SK-N-SH treated with all-trans-retinoic acid at 6 μM for 48 hours (cell line): ENCODE measurements around the gene CRADD.

Experiments used
- ATAC-seq: fragments of 200-7000 bp; cut with Tn5 transposase; 3 replicates; pipeline ENCODE4 v1.9.1; 2020; ENCODE audit warnings: mild to moderate bottlenecking, moderate library complexity
- ARNTL ChIP-seq: fragments of 450-650 bp; formaldehyde crosslinking; IDR thresholded peaks from 2 replicates; pipeline ENCODE4 v1.5.0; 2020; ENCODE audit warnings: low read depth, mild to moderate bottlenecking, moderate library complexity, borderline replicate concordance
- BACH2 ChIP-seq: fragments of 250-450 bp; sonication (Bioruptor Pico); IDR thresholded peaks from 2 replicates; pipeline ENCODE4 v1.9.0; 2021; ENCODE audit warnings: mild to moderate bottlenecking, borderline replicate concordance
- CREB5 ChIP-seq: fragments of 250-450 bp; sonication (Bioruptor Pico); IDR thresholded peaks from 2 replicates; pipeline ENCODE4 v1.5.1; 2020; ENCODE audit warnings: low read depth, mild to moderate bottlenecking, moderate library complexity
- CSDC2 ChIP-seq: fragments of 250-450 bp; sonication (Bioruptor Pico); IDR thresholded peaks from 2 replicates; pipeline ENCODE4 v1.5.0; 2020; ENCODE audit warnings: mild to moderate bottlenecking, moderate library complexity
- CSRNP3 ChIP-seq: fragments of 250-450 bp; sonication (Bioruptor Pico); IDR thresholded peaks from 2 replicates; pipeline ENCODE4 v1.5.1; 2021; ENCODE audit warnings: mild to moderate bottlenecking, moderate library complexity
- ESRRG ChIP-seq: fragments of 250-450 bp; sonication (Bioruptor Pico); IDR thresholded peaks from 2 replicates; pipeline ENCODE4 v1.6.1; 2021; ENCODE audit warnings: mild to moderate bottlenecking
- ISL1 ChIP-seq: fragments of 250-450 bp; sonication (Bioruptor Pico); IDR thresholded peaks from 2 replicates; pipeline ENCODE4 v2.1.2; 2022; ENCODE audit warnings: mild to moderate bottlenecking, moderate library complexity
- OSR1 ChIP-seq: fragments of 250-450 bp; sonication (Bioruptor Pico); IDR thresholded peaks from 2 replicates; pipeline ENCODE4 v1.8.0; 2022; ENCODE audit warnings: moderate library complexity, mild to moderate bottlenecking, inconsistent platforms
- PATZ1 ChIP-seq: fragments of 250-450 bp; sonication (Bioruptor Pico); IDR thresholded peaks from 2 replicates; pipeline ENCODE4 v1.8.0; 2020; ENCODE audit warnings: mild to moderate bottlenecking, moderate library complexity, borderline replicate concordance
- POU6F1 ChIP-seq: fragments of 250-450 bp; sonication (Bioruptor Pico); IDR thresholded peaks from 2 replicates; pipeline ENCODE4 v1.8.0; 2021; ENCODE audit warnings: low read depth, mild to moderate bottlenecking, moderate library complexity, borderline replicate concordance
- PPARA ChIP-seq: fragments of 250-450 bp; sonication (Bioruptor Pico); IDR thresholded peaks from 2 replicates; pipeline ENCODE4 v1.5.0; 2020; ENCODE audit warnings: mild to moderate bottlenecking, borderline replicate concordance
- RARB ChIP-seq: fragments of 250-450 bp; sonication (Bioruptor Pico); IDR thresholded peaks from 2 replicates; pipeline ENCODE4 v1.8.0; 2021; ENCODE audit warnings: mild to moderate bottlenecking, moderate library complexity
- SNAI2 ChIP-seq: fragments of 250-450 bp; sonication (Bioruptor Pico); IDR thresholded peaks from 2 replicates; pipeline ENCODE4 v1.5.0; 2020; ENCODE audit warnings: mild to moderate bottlenecking, moderate library complexity
- TCF4 ChIP-seq: fragments of 250-450 bp; sonication (Bioruptor Pico); IDR thresholded peaks from 2 replicates; pipeline ENCODE4 v1.8.0; 2021; ENCODE audit warnings: mild to moderate bottlenecking, moderate library complexity, borderline replicate concordance
- TSHZ2 ChIP-seq: fragments of 250-450 bp; sonication (Bioruptor Pico); IDR thresholded peaks from 2 replicates; pipeline ENCODE4 v1.5.0; 2020; ENCODE audit warnings: mild to moderate bottlenecking, moderate library complexity
- ZC3H10 ChIP-seq: fragments of 250-450 bp; sonication (Bioruptor Pico); IDR thresholded peaks from 2 replicates; pipeline ENCODE4 v1.5.1; 2021; ENCODE audit warnings: mild to moderate bottlenecking, moderate library complexity
- ZFP3 ChIP-seq: fragments of 250-450 bp; sonication (Bioruptor Pico); IDR thresholded peaks from 2 replicates; pipeline ENCODE4 v1.5.0; 2020; ENCODE audit warnings: mild to moderate bottlenecking, moderate library complexity
- ZFP30 ChIP-seq: fragments of 450-650 bp; formaldehyde crosslinking; IDR thresholded peaks from 2 replicates; pipeline ENCODE4 v1.5.0; 2022; ENCODE audit warnings: mild to moderate bottlenecking, moderate library complexity
- ZNF565 ChIP-seq: fragments of 450-650 bp; formaldehyde crosslinking; conservative IDR thresholded peaks from 2 replicates; pipeline ENCODE4 v1.5.0; 2020; ENCODE audit warnings: low read depth, mild to moderate bottlenecking, moderate library complexity
- ZNF70 ChIP-seq: fragments of 450-650 bp; formaldehyde crosslinking; IDR thresholded peaks from 2 replicates; pipeline ENCODE4 v1.5.0; 2020; ENCODE audit warnings: mild to moderate bottlenecking, moderate library complexity
- ZNF8 ChIP-seq: fragments of 450-650 bp; formaldehyde crosslinking; IDR thresholded peaks from 2 replicates; pipeline ENCODE4 v1.5.0; 2020; ENCODE audit warnings: mild to moderate bottlenecking, moderate library complexity

Gene CRADD

GRCh38 chr12:93795352-93795751 is 118.2 kb downstream of the CRADD start:
- TF ChIP-seq OSR1 (CRISPR knock-in tag) (no peak), TSHZ2 (CRISPR knock-in tag) (no peak), PPARA (CRISPR knock-in tag) (no peak), RARB (CRISPR knock-in tag) (no peak), CSRNP3 (CRISPR knock-in tag) (no peak), ESRRG (no peak), SNAI2 (CRISPR knock-in tag) (no peak), CREB5 (CRISPR knock-in tag) (no peak), POU6F1 (no peak), ZNF70 (CRISPR knock-in tag) (no peak), PATZ1 (CRISPR knock-in tag) (no peak), BACH2 (no peak), ZNF8 (CRISPR knock-in tag) (no peak), ZFP30 (no peak), ZC3H10 (CRISPR knock-in tag) (no peak), ARNTL (CRISPR knock-in tag) (no peak), TCF4 (CRISPR knock-in tag) (no peak), ZFP3 (CRISPR knock-in tag) (no peak), ZNF565 (CRISPR knock-in tag) (no peak)
- no peak for ATAC-seq

- ATAC-seq = no peak
- TF ChIP-seq ISL1 (CRISPR knock-in tag) = no peak
- TF ChIP-seq TCF4 (CRISPR knock-in tag) = no peak
- no peak for TF ChIP-seq SNAI2 (CRISPR knock-in tag)
- TF ChIP-seq ZNF565 (CRISPR knock-in tag) = no peak
- no peak for TF ChIP-seq PPARA (CRISPR knock-in tag)
- no peak for TF ChIP-seq RARB (CRISPR knock-in tag)
- no peak for TF ChIP-seq ESRRG
- TF ChIP-seq POU6F1 = no peak
- no peak for TF ChIP-seq BACH2
- no peak for TF ChIP-seq PATZ1 (CRISPR knock-in tag)
- TF ChIP-seq ZC3H10 (CRISPR knock-in tag) = no peak
- TF ChIP-seq ZNF70 (CRISPR knock-in tag) = no peak
- TF ChIP-seq TSHZ2 (CRISPR knock-in tag) = no peak
- no peak for TF ChIP-seq ZFP30
- no peak for TF ChIP-seq CSDC2 (CRISPR knock-in tag)
Observed at GRCh38 chr12:93796729-93797128, 119.6 kb downstream of the CRADD start.
